HG02798 (cell line): ENCODE data around the gene TLR7.
A peak's percentile ranks its signal among the peaks of the same experiment; 100 is the strongest.

Experiments
- ATAC-seq: cut with Tn5 transposase; IDR thresholded peaks from one replicate; pipeline ENCODE4 v1.9.1; 2021; ENCODE audit warnings: mild to moderate bottlenecking; ENCODE audit not compliant: unreplicated experiment, poor library complexity

TLR7 gene

GRCh38 chrX:12887767-12888166 lies 20.9 kb downstream of the TLR7 start:
- ATAC-seq = no peak

DNA sequence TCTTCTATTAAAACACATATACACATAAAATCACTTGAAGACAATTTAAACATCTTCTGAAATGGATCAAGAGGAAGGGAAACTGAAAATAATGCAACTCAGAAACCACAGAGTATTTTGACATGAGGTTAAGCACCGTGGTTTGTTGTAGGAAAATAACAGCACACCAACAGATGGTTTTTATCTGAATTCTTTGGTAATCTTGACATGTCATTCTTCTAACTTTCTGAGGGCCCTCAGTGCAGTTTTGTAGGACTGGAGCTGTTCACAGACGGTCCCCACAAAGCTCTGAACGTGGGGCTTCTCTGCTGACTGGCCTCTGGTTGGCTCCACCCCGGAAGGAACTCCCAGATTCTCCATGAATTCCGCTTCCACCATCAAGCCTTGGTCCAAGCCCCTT lies 23.6 kb downstream of the TLR7 start:
- peak; percentile 57 for ATAC-seq

DNA sequence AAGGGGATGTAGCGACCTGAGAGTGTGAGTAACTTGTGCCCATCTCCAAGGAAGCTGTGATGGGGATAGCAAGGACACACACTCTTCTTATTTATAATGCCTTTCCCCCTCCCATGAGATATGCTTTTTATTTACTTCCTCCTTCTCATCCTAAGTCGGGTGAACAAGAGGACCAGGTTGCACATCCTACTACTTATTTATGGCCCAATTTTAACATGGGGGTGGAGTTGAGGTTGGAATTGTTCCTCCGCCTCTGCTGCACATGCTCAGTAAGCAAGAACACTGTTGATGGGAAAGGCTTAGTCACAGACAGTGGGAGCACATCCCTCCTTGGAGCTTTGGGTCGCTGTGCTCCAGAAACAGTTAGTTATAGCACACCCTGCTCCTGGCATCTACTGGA lies 24.3 kb downstream of the TLR7 start:
- ATAC-seq = no peak

DNA sequence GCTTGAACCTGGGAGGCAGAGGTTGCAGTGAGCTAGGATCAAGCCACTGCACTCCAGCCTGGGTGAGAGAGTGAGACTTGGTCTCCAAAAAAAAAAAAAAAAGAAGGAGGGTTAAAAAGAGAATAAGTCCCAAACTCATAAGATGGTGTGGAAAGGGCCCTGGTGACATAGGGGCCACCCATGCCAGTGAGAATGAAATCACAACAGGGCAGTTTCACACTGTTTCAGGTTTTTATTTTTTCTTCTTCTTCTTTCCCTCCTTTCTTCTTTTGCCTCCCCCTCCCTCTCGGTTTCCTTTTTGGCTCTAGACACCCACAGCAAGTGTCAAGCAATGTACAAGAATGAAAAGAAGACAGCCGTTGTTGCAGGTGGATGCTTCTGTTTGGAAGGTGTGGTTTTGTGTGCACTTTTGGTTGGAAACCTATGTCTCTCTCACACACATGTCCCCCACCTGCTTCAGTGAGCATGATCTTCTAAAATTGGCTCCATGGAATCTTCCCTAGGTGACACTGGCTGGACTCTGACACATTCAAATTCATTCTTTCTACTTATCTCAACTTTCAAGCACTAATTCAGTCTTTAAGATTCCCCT lies 25.1 kb downstream of the TLR7 start:
- peak; percentile 77 for ATAC-seq

GRCh38 chrX:12892716-12893115 lies 25.8 kb downstream of the TLR7 start:
- ATAC-seq = no peak

DNA sequence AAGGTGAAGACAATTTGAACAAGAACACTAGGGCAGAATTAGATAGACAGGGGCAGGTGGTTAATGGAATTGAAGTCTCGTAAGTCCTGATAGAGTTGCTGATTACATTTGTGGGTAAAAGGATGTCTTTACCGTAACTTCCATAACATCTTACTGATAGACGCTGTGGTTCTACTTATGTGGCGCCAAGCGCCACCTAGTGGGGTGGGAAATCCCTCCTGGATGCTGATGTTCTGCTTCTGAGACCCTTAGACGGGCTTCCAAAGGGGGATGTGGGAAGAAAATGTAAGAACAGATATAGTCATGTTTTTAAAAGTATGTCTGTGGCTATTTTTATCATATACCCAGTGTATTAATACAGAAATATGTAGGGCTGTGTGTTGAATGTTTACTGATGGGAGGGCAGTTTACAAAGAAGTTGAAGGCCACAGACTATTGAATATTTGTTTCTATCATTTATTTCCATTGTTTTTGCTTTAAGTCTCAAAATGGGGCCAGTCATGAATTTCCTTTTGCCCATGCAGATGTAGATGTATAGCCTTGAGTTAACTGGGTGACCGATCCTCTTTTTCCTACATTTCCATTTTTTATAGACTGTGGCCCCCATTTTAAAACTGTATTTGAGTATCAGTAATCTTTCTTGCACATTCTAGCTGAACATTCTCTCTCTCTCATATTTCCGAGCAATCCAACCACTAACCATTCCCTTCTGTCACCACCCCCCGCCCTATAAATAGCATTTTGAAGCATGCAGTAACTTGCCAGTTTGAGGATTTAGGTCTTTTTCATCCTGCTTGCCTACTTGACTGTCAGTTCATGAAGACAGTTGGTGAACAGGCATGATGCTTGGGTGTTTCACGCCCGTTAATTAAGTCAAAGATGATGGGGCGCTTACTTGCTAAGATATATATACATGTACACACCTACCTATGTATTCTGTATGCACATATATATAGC lies 27.5 kb downstream of the TLR7 start:
- no peak for ATAC-seq

DNA sequence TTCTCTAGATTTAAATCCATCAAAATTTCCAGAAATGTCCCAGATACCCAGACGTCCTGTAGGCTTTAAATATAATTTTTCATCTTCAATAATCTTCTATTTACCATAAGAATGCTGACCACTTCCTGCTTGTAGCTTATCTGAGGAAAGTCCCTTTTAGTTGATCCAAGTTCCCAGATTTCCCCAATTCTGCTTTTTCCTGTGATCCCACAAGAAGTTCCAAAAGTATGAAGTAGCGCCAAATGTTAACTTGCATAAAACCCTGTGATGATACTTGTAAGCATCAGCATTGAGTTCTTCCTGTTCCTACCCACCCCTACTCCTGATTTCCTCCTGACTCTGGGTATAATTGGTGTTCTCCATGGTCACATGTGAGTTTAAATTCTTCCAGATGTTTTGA lies 29.0 kb downstream of the TLR7 start:
- ATAC-seq = no peak

- ATAC-seq = no peak
Measured at GRCh38 chrX:12896935-12897334, 30.1 kb downstream of the TLR7 start.

- no peak for ATAC-seq
Measured at GRCh38 chrX:12898073-12898472, 31.2 kb downstream of the TLR7 start.

GRCh38 chrX:12899506-12899905 lies 32.6 kb downstream of the TLR7 start:
- no peak for ATAC-seq

GRCh38 chrX:12901486-12901885 lies 34.6 kb downstream of the TLR7 start:
- ATAC-seq = no peak

DNA sequence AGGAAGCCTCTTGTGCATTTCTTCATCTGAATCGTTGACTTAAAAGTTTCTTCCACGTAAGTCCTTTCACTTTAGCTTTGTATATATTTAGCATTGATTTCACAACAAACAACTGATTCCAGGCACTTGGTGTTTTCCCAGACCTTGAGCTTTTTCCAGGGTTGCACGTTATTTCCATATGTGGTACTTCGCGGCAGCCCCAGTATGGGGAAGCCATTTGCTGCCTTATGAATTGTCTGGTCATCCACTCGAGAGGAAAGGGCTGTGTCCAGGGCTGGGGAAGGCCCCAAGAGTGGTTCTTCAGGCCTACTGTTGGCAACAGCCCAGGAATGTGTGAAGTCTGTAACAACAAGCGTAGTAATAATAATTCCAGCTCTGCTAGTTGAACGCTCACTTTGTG lies 36.8 kb downstream of the TLR7 start:
- no peak for ATAC-seq

GRCh38 chrX:12906046-12906761 lies 39.3 kb downstream of the TLR7 start, which contains the start of gene TLR8:
TSS of gene TLR8 (plus strand) at chrX:12906620. CDS start at chrX:12906707, 87 bp downstream.
- ATAC-seq = no peak

- no peak for ATAC-seq
Measured at GRCh38 chrX:12910423-12911121, 43.7 kb downstream of the TLR7 start.

- ATAC-seq = no peak
Measured at GRCh38 chrX:12911122-12911470, 44.2 kb downstream of the TLR7 start.

DNA sequence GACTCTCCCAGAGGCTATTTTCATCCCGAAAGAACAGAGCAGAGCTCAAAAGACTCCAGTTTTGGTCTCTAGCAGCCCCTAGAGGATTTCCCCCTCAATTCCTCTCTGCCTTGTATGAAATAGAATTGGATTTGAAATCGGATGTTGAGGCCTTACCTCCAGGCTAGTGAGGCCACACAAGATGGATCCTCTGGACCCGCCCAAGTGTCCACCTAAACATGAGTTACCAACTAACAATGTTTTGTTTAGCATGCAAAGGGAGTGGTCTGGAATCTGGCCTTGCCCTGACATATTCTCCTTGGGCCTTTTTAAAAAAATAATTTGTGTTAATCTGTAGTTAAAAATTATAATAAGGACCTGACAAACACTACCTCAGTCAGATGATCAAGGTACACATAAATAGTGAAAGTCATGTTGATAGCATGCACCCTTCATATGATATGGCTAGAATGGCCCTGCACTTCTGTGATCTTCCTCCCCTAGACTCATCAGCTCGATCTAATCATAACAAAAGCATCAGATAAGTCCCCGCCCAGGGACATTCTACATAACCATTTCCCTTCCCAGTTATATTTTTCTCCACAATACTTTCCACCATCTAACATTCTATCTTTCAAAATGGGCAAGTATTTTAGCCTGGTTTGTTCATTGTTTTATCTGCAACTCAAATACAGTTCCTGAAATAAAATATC lies 46.1 kb downstream of the TLR7 start:
- ATAC-seq = no peak

- ATAC-seq = no peak
Measured at GRCh38 chrX:12917753-12918152, 50.9 kb downstream of the TLR7 start.

DNA sequence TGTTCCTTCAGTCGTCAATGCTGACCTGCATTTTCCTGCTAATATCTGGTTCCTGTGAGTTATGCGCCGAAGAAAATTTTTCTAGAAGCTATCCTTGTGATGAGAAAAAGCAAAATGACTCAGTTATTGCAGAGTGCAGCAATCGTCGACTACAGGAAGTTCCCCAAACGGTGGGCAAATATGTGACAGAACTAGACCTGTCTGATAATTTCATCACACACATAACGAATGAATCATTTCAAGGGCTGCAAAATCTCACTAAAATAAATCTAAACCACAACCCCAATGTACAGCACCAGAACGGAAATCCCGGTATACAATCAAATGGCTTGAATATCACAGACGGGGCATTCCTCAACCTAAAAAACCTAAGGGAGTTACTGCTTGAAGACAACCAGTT lies 52.2 kb downstream of the TLR7 start:
- no peak for ATAC-seq

DNA sequence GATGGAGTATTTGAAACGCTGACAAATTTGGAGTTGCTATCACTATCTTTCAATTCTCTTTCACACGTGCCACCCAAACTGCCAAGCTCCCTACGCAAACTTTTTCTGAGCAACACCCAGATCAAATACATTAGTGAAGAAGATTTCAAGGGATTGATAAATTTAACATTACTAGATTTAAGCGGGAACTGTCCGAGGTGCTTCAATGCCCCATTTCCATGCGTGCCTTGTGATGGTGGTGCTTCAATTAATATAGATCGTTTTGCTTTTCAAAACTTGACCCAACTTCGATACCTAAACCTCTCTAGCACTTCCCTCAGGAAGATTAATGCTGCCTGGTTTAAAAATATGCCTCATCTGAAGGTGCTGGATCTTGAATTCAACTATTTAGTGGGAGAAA lies 52.7 kb downstream of the TLR7 start:
- ATAC-seq = no peak

DNA sequence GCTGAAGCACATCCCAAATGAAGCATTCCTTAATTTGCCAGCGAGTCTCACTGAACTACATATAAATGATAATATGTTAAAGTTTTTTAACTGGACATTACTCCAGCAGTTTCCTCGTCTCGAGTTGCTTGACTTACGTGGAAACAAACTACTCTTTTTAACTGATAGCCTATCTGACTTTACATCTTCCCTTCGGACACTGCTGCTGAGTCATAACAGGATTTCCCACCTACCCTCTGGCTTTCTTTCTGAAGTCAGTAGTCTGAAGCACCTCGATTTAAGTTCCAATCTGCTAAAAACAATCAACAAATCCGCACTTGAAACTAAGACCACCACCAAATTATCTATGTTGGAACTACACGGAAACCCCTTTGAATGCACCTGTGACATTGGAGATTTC lies 54.1 kb downstream of the TLR7 start:
- ATAC-seq = no peak
